Activated naive CD8-positive, alpha-beta T cell treated with anti-CD3 and anti-CD28 coated beads for 36 hours (primary cell): ENCODE results near the gene USP6NL. TPM values are rescaled to one million over a fixed set of nuclear protein-coding genes. Genes with fewer than 3 reads are reported as not detected.

Source experiments
- DNase-seq: peaks from one replicate; pipeline ENCODE4 v3.0.0; 2021
- H3K27ac Mint-ChIP-seq: one replicate; pipeline ENCODE4 v1.8.0; 2022; ENCODE audit warnings: mild to moderate bottlenecking, moderate library complexity, mixed read lengths
- H3K27me3 Mint-ChIP-seq: one replicate; pipeline ENCODE4 v1.8.0; 2022; ENCODE audit warnings: mild to moderate bottlenecking, mixed read lengths
- H3K36me3 Mint-ChIP-seq: one replicate; pipeline ENCODE4 v1.8.0; 2021; ENCODE audit warnings: mild to moderate bottlenecking, mixed read lengths
- H3K4me1 Mint-ChIP-seq: one replicate; pipeline ENCODE4 v1.8.0; 2021; ENCODE audit warnings: mixed read lengths
- H3K4me3 Mint-ChIP-seq: one replicate; pipeline ENCODE4 v1.8.0; 2022; ENCODE audit warnings: mild to moderate bottlenecking, moderate library complexity, mixed read lengths
- H3K9me3 Mint-ChIP-seq: one replicate; pipeline ENCODE4 v1.8.0; 2022; ENCODE audit warnings: mixed read lengths
- total RNA-seq, 2 experiments: library from RNA; stranded (reverse); gene quantifications; one replicate each; pipeline ENCODE4 v1.2.3, GENCODE V29; 2021

The USP6NL gene
- total RNA-seq, result 1 to 10 TPM; 5.5 to 5.6 TPM

DNA sequence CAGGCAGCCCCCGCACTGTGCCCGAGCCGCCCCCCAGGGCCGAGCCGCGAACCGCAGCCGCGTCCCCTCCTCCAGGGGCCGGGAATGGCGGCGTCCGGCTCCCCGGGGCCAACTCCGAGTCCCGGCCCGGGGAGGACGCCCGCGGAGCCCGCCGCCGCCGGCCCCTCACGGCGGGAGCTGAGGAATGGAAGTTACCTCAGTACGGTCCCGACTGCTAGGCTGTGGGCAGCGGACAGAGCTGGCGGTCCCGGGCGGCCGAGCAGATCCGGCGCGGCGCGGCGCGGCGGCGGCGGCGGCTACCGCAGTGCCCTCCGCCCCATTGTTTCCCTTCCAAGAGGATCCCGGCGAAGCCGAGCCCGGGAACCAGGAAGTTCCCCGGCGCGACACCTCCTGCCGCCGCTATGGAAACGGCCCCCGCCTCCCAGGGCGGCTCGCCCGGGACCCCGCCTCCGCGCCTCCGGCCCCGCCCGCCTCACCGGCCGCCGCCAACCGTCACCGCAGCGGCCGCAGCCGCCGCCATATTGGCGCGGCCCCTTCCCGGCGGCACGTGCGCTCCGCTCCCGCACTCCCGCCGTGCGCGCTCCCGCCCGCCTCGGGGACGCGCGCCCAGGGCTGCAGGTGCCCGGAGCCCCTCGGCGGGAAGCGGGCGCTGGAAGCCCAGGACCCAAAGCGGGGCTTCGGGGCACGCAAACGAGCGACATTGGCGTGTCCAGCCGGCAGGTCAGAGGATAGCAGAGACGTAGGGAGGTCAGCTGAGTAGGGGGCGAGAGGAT lies at the start of gene USP6NL:
USP6NL (minus strand) TSS at position 403 of the 773 bp plus-strand sequence. CDS start 14,016 bp downstream, outside the sequence.
- peaks cover 7% of the 10 kb centered on the region for H3K9me3 Mint-ChIP-seq
- DNase-seq, result peak; percentile 68
- peak within 1 kb of the TSS; percentile 76 for H3K27ac Mint-ChIP-seq
- peaks cover 1% of the 10 kb centered on the region for H3K36me3 Mint-ChIP-seq
- peaks cover 3% of the 10 kb centered on the region for H3K27me3 Mint-ChIP-seq
- H3K4me3 Mint-ChIP-seq, result peak within 1 kb of the TSS; percentile 84
- peaks cover 55% of the 10 kb centered on the region for H3K4me1 Mint-ChIP-seq

DNA sequence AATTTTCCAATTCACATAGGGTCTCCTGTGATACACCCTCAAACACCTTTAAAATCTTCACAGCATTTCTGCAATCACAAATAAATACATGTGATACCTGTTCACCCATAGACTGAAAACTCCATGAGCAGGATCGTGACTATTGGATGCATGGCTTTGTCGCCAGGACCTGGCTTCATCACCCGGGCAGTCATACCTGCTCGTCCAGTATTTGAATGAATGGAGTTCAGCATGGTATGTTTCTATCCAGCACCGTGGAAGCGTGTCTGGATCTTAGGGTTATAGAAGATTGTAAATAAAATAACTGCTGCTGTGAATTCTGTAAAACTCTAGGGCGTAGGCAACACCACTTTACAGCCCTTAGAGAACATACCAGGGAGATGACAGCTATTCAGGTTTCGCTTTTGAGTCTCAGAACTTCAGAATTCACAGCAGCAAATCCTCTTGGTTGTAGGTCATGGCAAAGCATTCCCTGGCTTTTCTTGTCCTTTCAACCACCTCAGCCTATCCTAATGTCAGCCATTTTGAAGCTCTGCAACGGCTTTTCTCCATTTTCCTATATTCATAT lies 47.4 kb upstream of the USP6NL start:
- Mint-ChIP-seq H3K27ac (no peak overlapping the region), H3K4me1 (peaks cover 14% of the 10 kb centered on the region), H3K27me3 (no peaks in the 10 kb centered on the region), H3K36me3 (peaks cover under 1% of the 10 kb centered on the region), H3K9me3 (no peaks in the 10 kb centered on the region), H3K4me3 (no peak overlapping the region)
- DNase-seq, result no peak

DNA sequence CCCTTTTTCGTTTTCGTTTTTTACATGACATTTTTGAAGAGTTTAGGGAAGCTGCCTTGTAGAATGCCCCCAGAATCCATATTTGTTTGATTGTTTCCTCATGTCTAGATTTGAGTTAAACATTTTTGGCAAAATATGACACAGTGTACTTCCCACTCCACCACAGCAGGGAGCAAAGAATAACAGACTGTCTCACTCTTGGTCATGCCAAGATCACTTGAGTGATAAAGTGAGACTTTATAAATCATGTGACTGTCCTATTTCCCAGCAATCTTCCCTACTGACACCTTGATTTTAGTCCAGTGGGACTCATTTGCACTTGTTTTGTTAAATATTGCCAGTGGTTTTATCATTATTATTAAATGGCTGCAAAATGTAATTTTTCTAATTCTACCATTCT lies 44.4 kb upstream of the USP6NL start:
- Mint-ChIP-seq H3K27me3 (no peaks in the 10 kb centered on the region), H3K9me3 (no peaks in the 10 kb centered on the region), H3K27ac (no peak overlapping the region), H3K36me3 (no peaks in the 10 kb centered on the region), H3K4me3 (no peak overlapping the region), H3K4me1 (peaks cover 7% of the 10 kb centered on the region)
- DNase-seq, result no peak

DNA sequence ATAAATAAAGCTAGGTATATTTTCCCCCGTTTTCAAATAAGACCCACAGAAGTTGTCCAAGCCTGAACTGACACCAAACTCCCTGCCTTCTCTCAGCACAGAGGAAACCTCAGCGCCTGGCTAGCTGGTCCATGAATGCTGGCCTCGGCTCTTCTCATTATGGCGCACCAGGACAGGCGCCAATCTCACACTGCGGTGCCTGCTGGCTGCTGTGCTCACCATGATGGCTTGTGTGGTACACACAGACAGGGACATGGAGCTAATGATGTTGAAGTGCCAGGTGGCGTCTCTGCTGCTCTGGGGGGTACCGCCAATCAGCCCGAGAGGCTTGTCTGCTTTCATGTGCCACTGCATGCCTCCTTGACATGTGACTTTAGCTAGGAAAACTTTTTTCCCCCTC lies 43.2 kb upstream of the USP6NL start:
- Mint-ChIP-seq H3K4me3 (no peak overlapping the region), H3K36me3 (no peaks in the 10 kb centered on the region), H3K27ac (no peak overlapping the region), H3K9me3 (no peaks in the 10 kb centered on the region), H3K4me1 (peaks cover 7% of the 10 kb centered on the region), H3K27me3 (no peaks in the 10 kb centered on the region)
- DNase-seq, result no peak

DNA sequence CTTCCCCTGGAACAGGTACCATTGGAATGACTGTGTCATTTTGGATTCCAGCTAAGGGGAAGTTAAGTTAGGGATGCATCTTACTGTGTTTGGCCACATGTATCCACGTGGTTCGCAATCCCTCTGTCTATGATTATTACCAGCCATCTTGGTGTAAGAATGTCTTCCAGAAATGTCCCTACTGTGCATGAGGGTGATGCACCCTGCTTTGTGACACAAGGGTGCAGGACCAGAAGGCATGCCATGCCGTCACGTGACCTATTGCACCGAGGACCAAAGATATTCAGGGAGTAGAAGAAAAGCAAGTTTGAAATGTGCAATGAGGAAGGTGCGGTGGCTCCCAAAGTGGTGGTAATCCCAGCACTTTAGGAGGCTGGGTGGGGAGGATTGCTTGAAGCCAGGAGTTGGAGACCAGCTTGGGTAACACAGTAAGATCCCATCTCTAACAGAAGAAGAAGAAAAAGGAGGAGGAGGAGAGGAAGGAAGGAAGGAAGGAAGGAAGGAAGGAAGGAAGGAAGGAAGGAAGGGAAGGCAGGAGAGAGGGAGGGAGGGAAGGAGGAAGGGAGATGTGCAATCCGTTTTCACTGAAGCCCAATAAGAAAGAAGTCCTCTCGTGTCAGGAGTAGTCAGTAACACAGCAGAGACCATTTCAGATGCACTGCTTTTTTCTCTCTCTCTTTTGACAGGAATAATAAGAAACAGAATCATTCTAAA lies 42.5 kb upstream of the USP6NL start:
- H3K9me3 Mint-ChIP-seq, result no peaks in the 10 kb centered on the region
- no peak overlapping the region for H3K27ac Mint-ChIP-seq
- no peak for DNase-seq
- H3K4me1 Mint-ChIP-seq, result peaks cover 7% of the 10 kb centered on the region
- no peak overlapping the region for H3K4me3 Mint-ChIP-seq
- H3K27me3 Mint-ChIP-seq, result no peaks in the 10 kb centered on the region
- H3K36me3 Mint-ChIP-seq, result no peaks in the 10 kb centered on the region

DNA sequence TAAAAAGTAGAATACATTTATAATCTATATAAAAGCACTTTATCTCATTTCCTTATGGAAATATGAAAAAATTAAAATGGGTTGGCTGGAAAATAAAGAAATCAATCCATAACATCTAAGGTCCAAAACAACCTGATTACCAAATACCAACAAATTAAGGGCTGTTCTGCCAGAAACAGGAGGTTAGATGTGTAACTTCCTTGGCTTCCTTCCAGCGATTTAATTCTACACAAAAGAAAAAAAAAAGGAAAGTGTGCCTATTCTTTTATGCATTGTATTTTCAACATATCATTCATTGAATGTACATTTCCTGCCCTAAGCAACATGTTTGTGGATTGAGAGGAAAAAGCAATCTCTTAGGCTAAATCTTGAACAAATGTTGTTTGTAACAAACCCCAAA lies 36.2 kb upstream of the USP6NL start:
- Mint-ChIP-seq H3K27me3 (no peaks in the 10 kb centered on the region), H3K4me3 (no peak overlapping the region), H3K9me3 (no peaks in the 10 kb centered on the region)

DNA sequence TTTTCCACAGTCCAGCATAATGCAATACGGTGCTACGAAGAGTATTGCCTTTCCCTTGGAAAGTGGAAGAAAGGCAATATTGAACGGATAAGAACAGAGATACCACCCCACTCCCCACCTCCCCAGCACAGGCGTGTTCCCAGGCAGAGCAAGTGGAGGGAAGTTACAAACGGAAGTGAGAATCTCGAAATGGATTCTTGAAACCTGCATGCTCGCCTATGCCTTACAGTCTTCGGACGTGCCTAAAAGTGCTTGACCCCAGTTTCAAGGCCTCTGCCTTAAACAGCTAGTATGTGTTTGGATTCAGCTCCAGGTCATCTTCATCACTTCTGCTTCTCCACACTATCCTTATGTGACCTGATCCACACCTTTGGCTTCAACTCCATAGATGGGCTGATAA lies 35.0 kb upstream of the USP6NL start:
- no peaks in the 10 kb centered on the region for H3K27me3 Mint-ChIP-seq
- peaks cover 3% of the 10 kb centered on the region for H3K4me1 Mint-ChIP-seq
- H3K27ac Mint-ChIP-seq, result no peak overlapping the region
- no peaks in the 10 kb centered on the region for H3K36me3 Mint-ChIP-seq
- no peak for DNase-seq
- H3K4me3 Mint-ChIP-seq, result no peak overlapping the region
- no peaks in the 10 kb centered on the region for H3K9me3 Mint-ChIP-seq

More for the DNA sequence above, 36.2 kb upstream of the USP6NL start:
- peaks cover 3% of the 10 kb centered on the region for H3K4me1 Mint-ChIP-seq
- no peaks in the 10 kb centered on the region for H3K36me3 Mint-ChIP-seq
- DNase-seq, result no peak
- no peak overlapping the region for H3K27ac Mint-ChIP-seq

DNA sequence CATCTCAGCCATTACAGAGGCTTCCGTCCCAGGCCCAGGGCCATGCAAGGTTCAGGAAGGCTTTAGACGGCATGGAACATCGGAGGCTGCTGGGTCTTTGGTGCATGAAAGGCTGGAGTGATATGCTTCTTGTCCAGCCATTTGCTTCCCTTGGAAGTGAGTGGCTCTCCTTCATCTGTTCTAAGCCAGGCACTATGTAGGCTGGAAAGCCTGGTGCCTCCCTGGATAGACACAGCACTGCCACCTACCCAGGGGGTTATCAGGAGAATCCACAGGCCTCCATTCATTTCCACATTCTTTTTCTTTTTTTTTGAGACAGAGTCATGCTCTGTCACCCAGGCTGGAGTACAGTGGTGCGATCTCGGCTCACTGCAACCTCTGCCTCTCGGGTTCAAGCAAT lies 31.6 kb upstream of the USP6NL start:
- H3K36me3 Mint-ChIP-seq, result no peaks in the 10 kb centered on the region
- H3K4me1 Mint-ChIP-seq, result peaks cover 3% of the 10 kb centered on the region
- H3K27ac Mint-ChIP-seq, result no peak overlapping the region
- peaks cover 5% of the 10 kb centered on the region for H3K27me3 Mint-ChIP-seq
- no peak for DNase-seq
- no peak overlapping the region for H3K4me3 Mint-ChIP-seq
- no peaks in the 10 kb centered on the region for H3K9me3 Mint-ChIP-seq

DNA sequence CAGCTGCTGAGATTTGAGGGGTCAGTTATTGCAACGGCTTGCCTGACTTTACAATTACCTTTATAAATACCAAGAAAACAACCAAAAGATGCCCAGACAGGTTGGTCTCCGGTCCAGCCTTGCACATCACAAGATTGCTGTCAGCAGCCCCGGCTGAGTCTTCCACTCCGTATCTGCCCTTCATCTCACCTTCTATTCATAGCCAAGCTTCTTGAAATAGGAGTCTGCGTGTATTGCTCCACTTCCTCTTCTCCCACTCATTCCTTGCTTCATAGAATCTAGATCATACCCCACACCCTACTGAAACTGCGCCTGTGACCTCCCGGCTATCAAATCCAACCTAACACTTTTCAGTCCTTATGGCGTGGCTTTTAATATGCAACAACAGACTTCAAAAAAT lies 31.1 kb upstream of the USP6NL start:
- Mint-ChIP-seq H3K27ac (no peak overlapping the region), H3K27me3 (peaks cover 5% of the 10 kb centered on the region), H3K4me3 (no peak overlapping the region), H3K4me1 (no peaks in the 10 kb centered on the region), H3K36me3 (no peaks in the 10 kb centered on the region), H3K9me3 (no peaks in the 10 kb centered on the region)
- DNase-seq, result no peak

DNA sequence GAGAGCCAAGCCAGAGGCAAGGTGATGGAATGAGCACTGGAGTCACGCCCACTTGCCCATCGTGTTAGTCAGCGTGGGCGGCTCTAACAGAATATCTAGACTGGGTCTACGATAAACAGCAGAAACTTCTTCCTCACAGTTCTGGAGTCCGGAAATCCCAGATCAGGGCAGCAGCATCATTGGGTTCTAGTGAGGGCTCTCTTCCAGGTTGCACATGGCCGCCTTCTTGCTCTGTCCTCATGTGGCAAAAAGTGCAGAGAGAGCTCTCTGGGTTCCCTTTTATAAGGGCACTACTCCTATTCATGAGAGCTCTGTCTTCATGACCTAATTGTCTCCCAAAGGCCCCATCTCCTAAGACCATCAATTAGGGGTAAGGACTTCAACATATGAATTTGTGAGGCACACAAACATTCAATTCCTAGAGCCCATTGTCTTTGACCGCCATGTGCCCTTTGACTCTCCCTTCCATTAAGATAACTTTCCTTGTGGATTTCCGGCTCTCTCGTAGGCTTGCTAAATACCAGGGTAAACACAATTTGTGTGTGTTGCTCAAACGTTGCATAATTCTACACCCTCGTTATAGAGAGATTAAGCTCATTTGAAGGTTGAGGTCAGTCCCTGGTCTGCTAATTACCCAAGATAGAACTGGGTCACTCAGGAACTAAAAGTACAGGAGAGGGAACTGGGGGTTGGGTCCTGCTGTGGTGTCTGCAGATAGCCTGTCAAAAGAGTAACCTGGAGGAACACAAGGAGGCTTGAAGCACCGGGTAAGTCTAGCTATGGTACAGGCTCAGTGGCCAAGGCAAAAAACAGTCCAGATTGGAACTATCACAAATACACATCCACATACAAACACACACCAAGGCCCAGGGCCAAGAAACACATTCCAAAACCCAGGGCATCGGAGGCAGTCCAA lies 28.7 kb upstream of the USP6NL start:
- H3K4me1 Mint-ChIP-seq, result no peaks in the 10 kb centered on the region
- no peak overlapping the region for H3K27ac Mint-ChIP-seq
- peaks cover 5% of the 10 kb centered on the region for H3K27me3 Mint-ChIP-seq
- H3K9me3 Mint-ChIP-seq, result no peaks in the 10 kb centered on the region
- H3K4me3 Mint-ChIP-seq, result no peak overlapping the region
- no peaks in the 10 kb centered on the region for H3K36me3 Mint-ChIP-seq
- DNase-seq, result no peak

DNA sequence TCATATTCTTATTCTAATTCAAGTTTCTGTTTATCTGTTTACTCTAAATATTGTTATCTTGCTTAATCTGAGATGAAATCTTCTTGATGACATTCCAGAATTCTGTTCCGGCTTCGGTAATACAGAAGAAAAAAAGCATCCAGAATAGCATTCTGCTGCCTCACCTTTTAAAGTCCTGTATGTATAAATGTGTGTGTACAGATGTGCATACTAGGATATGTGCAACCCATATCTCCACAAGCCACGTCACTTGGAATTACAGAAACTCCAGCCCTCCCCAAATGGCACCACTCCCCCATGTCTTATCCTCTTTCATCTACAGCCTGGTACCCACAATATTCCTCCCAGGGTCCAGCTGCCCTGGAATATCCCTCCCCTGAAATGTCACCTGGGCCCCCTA lies 27.9 kb upstream of the USP6NL start:
- Mint-ChIP-seq H3K36me3 (no peaks in the 10 kb centered on the region), H3K27ac (no peak overlapping the region), H3K9me3 (no peaks in the 10 kb centered on the region), H3K4me3 (no peak overlapping the region), H3K27me3 (peaks cover 5% of the 10 kb centered on the region), H3K4me1 (no peaks in the 10 kb centered on the region)
- no peak for DNase-seq

DNA sequence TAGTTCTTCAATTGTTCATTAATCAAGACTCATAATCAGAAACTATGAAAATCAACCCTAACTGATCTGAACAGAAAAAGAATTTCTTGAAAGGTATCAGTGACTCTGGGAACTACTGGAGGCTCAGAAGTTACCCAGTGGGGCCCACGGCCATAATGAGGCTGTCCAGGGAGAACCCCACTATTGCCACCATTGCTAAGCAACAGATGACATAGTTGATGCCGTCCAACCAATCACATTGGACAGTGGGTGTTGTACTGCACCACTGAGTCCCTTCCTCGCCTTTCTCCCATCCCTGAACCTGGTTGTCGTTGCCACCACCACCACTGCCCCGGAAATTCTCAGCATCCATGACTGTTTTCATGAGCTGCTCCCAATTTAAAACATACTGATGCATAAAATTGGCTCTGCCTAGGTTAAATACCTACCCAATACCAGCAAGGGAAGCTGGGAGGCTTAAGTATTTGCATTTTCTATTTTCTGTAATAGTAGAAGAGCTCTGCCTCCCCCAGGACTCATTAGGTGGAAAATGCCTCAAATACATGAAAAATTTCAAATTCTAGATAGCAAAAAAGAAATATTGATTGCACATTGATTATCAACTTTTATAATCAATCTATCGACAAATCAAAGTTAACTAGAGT lies 26.7 kb upstream of the USP6NL start:
- no peaks in the 10 kb centered on the region for H3K9me3 Mint-ChIP-seq
- H3K27me3 Mint-ChIP-seq, result peaks cover 5% of the 10 kb centered on the region
- H3K4me1 Mint-ChIP-seq, result peaks cover 2% of the 10 kb centered on the region

DNA sequence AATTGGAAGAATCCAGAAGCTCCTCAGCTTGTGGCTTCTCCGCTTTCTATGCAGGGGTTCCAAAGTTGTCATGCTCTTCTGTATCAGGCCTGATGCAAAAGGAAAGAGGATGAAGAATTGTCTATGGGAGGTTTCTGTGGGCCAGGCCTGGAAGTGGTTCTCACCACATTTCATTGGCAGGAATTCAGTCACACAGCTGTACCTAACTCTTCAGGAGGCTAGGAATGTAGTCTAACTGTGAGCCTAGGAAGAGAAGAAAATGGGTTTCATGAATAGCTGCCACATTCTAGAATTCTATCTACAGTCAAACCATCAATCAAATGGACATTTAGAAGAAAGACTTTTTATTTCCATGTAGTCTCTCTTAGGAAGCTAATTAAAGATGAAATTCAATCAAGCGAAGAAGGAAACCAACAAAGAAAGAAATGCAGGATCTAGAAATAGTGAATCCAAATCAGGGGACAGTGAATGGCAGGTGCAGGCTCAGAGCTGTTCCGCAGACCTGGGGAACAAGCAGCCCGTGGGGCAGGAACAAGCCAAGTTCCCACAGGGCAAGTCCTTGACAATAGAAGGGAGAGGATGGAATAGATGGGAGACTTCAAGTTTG lies 25.4 kb upstream of the USP6NL start:
- Mint-ChIP-seq H3K9me3 (no peaks in the 10 kb centered on the region), H3K4me1 (peaks cover 10% of the 10 kb centered on the region), H3K27ac (no peak overlapping the region), H3K27me3 (peaks cover 5% of the 10 kb centered on the region), H3K4me3 (no peak overlapping the region), H3K36me3 (no peaks in the 10 kb centered on the region)
- DNase-seq, result no peak

More for the DNA sequence above, 26.7 kb upstream of the USP6NL start:
- DNase-seq, result no peak
- no peak overlapping the region for H3K27ac Mint-ChIP-seq
- H3K4me3 Mint-ChIP-seq, result no peak overlapping the region
- no peaks in the 10 kb centered on the region for H3K36me3 Mint-ChIP-seq
